ENCODE results near the gene GNS. TPM values are rescaled to one million over a fixed set of nuclear protein-coding genes. Genes with fewer than 3 reads are reported as not detected.

GNS gene
- total RNA-seq, 2 experiments from 2014 or later: 24.1 to 25.4 TPM

- ATAC-seq (no peak), DNase-seq (no peak)
- CTCF ChIA-PET: no interaction called here
- Mint-ChIP-seq H3K36me3 (peaks cover 7% of the 10 kb centered on the region), H3K27ac (peak overlapping the region; percentile 100), H3K9me3 (ENCODE audit: low read depth) (no peaks in the 10 kb centered on the region), H3K4me1 (peaks cover 88% of the 10 kb centered on the region), H3K27me3 (no peaks in the 10 kb centered on the region), H3K4me3 (peak overlapping the region; percentile 88)
Observed at GRCh38 chr12:64670919-64671639, 88.1 kb downstream of the GNS start.

DNA sequence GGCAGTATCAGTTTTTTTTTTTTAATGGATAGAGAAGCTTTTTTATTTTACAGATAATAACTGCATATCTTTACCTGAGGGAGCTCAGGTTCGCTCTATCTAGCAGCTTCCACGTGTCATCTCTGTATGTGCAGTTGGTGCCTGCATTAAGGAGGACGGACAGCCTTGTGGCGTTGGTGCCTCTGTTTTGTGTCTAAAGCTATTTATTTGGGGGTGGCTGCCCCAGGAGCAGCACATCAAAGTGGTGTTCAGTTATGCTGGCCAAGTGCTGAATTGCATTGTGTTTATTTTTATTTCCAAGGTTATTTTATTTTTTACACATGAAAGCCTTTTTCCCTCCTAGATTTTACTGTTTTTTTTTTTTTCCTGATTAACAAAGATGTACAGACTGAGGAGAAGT is 89.2 kb downstream of the GNS start:
- peak overlapping the region; percentile 88 for H3K4me3 Mint-ChIP-seq
- no peaks in the 10 kb centered on the region for H3K9me3 Mint-ChIP-seq (ENCODE audit: low read depth)
- H3K36me3 Mint-ChIP-seq: peaks cover 5% of the 10 kb centered on the region
- no peak for ATAC-seq
- H3K27ac Mint-ChIP-seq: peak overlapping the region; percentile 100
- H3K4me1 Mint-ChIP-seq: peaks cover 89% of the 10 kb centered on the region
- DNase-seq: no peak
- CTCF ChIA-PET: interaction anchor here (0.6 to 5.5 kb wide), 5 partner anchors 9 to 121 kb away, joined by 3 to 53 read pairs (median 8); partner anchors contain the start of gene RASSF3
- no peaks in the 10 kb centered on the region for H3K27me3 Mint-ChIP-seq

GRCh38 chr12:64669270-64669842 is 89.8 kb downstream of the GNS start:
- Mint-ChIP-seq H3K36me3 (peaks cover 3% of the 10 kb centered on the region), H3K4me1 (peaks cover 87% of the 10 kb centered on the region), H3K27ac (peak overlapping the region; percentile 100), H3K9me3 (ENCODE audit: low read depth) (no peaks in the 10 kb centered on the region), H3K4me3 (peak overlapping the region; percentile 88), H3K27me3 (no peaks in the 10 kb centered on the region)
- ATAC-seq (peak; percentile 87), DNase-seq (peak; percentile 70)
- CTCF ChIA-PET: interaction anchor here (0.6 to 5.5 kb wide), 5 partner anchors 9 to 120 kb away, joined by 3 to 53 read pairs (median 8); partner anchors contain the start of gene RASSF3

DNA sequence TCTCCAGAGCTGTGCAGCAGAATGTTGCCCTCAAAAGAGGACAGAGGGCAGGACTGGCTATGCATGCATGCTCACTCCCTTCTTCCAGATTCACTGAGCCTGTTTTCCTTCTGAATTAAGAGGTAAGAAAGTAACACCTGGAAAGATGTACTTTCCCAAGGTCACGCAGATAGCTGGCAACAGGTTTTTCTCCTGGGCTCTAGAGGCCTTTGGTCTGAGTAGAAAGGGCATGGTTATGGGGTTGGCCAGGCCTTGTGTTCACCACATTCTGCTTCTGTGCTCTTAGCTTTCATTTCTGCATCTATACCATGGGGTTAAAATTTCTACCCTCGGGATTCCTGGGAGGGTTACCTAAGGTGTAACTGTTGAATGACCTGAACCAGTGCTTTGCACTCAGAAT is 91.4 kb downstream of the GNS start:
- Mint-ChIP-seq H3K9me3 (ENCODE audit: low read depth) (no peaks in the 10 kb centered on the region), H3K4me1 (peaks cover 73% of the 10 kb centered on the region), H3K27ac (peak overlapping the region; percentile 100), H3K36me3 (peaks cover 3% of the 10 kb centered on the region), H3K27me3 (no peaks in the 10 kb centered on the region), H3K4me3 (peak overlapping the region; percentile 88)
- CTCF ChIA-PET: interaction anchor here (0.7 to 5.5 kb wide), 5 partner anchors 12 to 58 kb away, joined by 3 to 53 read pairs (median 16); partner anchors contain the start of gene RASSF3
- DNase-seq (no peak), ATAC-seq (no peak)

GRCh38 chr12:64666054-64666914 is 92.9 kb downstream of the GNS start:
- Mint-ChIP-seq H3K4me1 (peaks cover 71% of the 10 kb centered on the region), H3K36me3 (peaks cover 2% of the 10 kb centered on the region), H3K4me3 (peak overlapping the region; percentile 36), H3K9me3 (ENCODE audit: low read depth) (no peaks in the 10 kb centered on the region), H3K27ac (peak overlapping the region; percentile 100), H3K27me3 (no peaks in the 10 kb centered on the region)
- ATAC-seq: no peak
- CTCF ChIA-PET: interaction anchor here (1.1 to 5.5 kb wide), 5 partner anchors 8 to 56 kb away, joined by 3 to 53 read pairs (median 7); partner anchors contain the start of gene RASSF3
- DNase-seq: no peak

GRCh38 chr12:64665514-64665913 is 93.7 kb downstream of the GNS start:
- peak; percentile 20 for ATAC-seq
- Mint-ChIP-seq H3K27me3 (no peaks in the 10 kb centered on the region), H3K36me3 (peaks cover 2% of the 10 kb centered on the region), H3K4me3 (peak overlapping the region; percentile 4), H3K27ac (peak overlapping the region; percentile 100), H3K4me1 (peaks cover 71% of the 10 kb centered on the region), H3K9me3 (ENCODE audit: low read depth) (no peaks in the 10 kb centered on the region)
- peak; percentile 59 for DNase-seq
- CTCF ChIA-PET: interaction anchor here (1.1 to 5.5 kb wide), 4 partner anchors 9 to 55 kb away, joined by 3 to 53 read pairs (median 6); partner anchors contain the start of gene RASSF3

Other genes with a start within 250 kb of the GNS start
- gene RASSF3, start 148.9 kb downstream of the GNS start, total RNA-seq: 10 to 100 TPM; 45.5 to 61.5 TPM
- gene TBC1D30, start 65.2 kb upstream of the GNS start, total RNA-seq: under 1 TPM; 0.26 to 0.47 TPM

All from activated CD8-positive, alpha-beta memory T cell treated with anti-CD3 and anti-CD28 coated beads, Interleukin-2, amount 10 ng/mL, durations not matched to agents 7 days and 5 days (primary cell).